Stimulated activated CD8-positive, alpha-beta memory T cell treated with anti-CD3 and anti-CD28 coated beads, Interleukin-4, amount 100 ng/mL, for 48 hours (primary cell): Measurements from ENCODE around the gene FEM1A.
"Not testable (repeated sequence)": the region's sequence is repeated elsewhere in the genome, so short reads cannot be mapped to it uniquely, and the experiment has no call there.

Experiments
- DNase-seq: peaks from one replicate; pipeline ENCODE4 v3.0.0-alpha.2; 2020

The FEM1A gene

GRCh38 chr19:4814625-4815425, 23.3 kb downstream of the FEM1A start:
- no peak for DNase-seq

- peak; percentile 86 for DNase-seq
These were observed 24.1 kb downstream of the FEM1A start for GRCh38 chr19:4815426-4816201.

- no peak for DNase-seq
These were observed 24.8 kb downstream of the FEM1A start for GRCh38 chr19:4816202-4816949.

GRCh38 chr19:4816950-4817278, 25.4 kb downstream of the FEM1A start:
- no peak for DNase-seq

GRCh38 chr19:4817467-4818277, 26.1 kb downstream of the FEM1A start:
- DNase-seq: no peak

GRCh38 chr19:4821265-4821664, 29.7 kb downstream of the FEM1A start:
- no peak for DNase-seq

GRCh38 chr19:4822354-4822753, 30.8 kb downstream of the FEM1A start:
- not testable (repeated sequence) for DNase-seq

GRCh38 chr19:4823577-4823976, 32.0 kb downstream of the FEM1A start:
- no peak for DNase-seq

- DNase-seq: no peak
These were observed 37.6 kb downstream of the FEM1A start for GRCh38 chr19:4829001-4829712.

- no peak for DNase-seq
These were observed 38.8 kb downstream of the FEM1A start for GRCh38 chr19:4830332-4830731.

GRCh38 chr19:4830768-4831265, 39.3 kb downstream of the FEM1A start:
- no peak for DNase-seq

GRCh38 chr19:4831304-4831978, 39.9 kb downstream of the FEM1A start, which contains the start of gene TICAM1:
Gene TICAM1 (minus strand): TSS chr19:4831712. CDS start chr19:4818377, 13,335 bp downstream.
- peak; percentile 86 for DNase-seq

- not testable (repeated sequence) for DNase-seq
These were observed 40.4 kb downstream of the FEM1A start for GRCh38 chr19:4831979-4832340.

- DNase-seq: no peak
These were observed 41.2 kb downstream of the FEM1A start for GRCh38 chr19:4832776-4833175.

GRCh38 chr19:4839192-4839591, 47.7 kb downstream of the FEM1A start:
- no peak for DNase-seq

GRCh38 chr19:4843647-4843965, 52.1 kb downstream of the FEM1A start:
- DNase-seq: no peak

- no peak for DNase-seq
These were observed 53.0 kb downstream of the FEM1A start for GRCh38 chr19:4844348-4845179.

- DNase-seq: not testable (repeated sequence)
These were observed 54.4 kb downstream of the FEM1A start for GRCh38 chr19:4845975-4846374.

GRCh38 chr19:4847190-4847973, 55.8 kb downstream of the FEM1A start:
- DNase-seq: no peak

GRCh38 chr19:4849019-4849418, 57.5 kb downstream of the FEM1A start:
- DNase-seq: no peak
